ENCODE measurements around the gene BRME1. TPM values are rescaled to one million over a fixed set of nuclear protein-coding genes. Genes with fewer than 3 reads are reported as not detected.

Gene BRME1
- polyA plus RNA-seq, 2 of the 4 experiments (the other 2 are of a cell fraction): 0.12 to 1.2 TPM

DNA sequence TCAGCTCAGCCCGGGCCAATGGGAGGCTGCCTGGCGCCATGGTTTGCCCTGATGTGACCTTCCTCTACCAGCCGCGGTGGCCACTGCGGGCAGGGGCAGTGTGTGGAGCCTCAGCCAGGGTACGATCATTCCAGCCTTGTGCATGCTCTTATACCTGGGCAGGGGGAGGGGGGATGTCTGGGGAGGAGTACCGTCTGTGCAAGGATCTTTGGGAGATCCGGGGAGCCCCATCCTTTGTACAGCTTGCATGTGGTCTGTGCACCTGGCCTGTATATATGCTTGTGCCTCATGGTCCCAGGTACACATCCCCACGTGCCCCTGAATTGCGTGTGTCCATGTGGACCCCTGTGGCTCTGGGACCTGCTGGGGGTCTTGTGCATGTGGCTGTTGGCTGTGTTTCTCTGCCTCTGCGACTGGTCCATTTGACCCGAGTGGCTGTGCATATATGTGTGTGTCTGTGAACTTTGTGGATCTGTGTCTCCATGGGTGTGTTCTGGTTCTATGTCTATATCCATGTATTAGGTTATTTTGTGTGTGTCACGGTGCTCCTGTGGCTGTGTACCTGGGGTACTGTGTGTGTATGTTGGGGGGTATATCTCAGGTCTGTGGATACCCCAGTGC is 41.8 kb downstream of the BRME1 start:
- TF ChIP-seq CEBPB (IDR thresholded peaks at IDR 0.05): no peak
- TF ChIP-seq, protein P1, sequence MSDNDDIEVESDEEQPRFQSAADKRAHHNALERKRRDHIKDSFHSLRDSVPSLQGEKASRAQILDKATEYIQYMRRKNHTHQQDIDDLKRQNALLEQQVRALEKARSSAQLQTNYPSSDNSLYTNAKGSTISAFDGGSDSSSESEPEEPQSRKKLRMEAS (IDR thresholded peaks at IDR 0.05): peak; percentile 20; the same call in 1 of the 2 replicates
- TF ChIP-seq, protein P2, sequence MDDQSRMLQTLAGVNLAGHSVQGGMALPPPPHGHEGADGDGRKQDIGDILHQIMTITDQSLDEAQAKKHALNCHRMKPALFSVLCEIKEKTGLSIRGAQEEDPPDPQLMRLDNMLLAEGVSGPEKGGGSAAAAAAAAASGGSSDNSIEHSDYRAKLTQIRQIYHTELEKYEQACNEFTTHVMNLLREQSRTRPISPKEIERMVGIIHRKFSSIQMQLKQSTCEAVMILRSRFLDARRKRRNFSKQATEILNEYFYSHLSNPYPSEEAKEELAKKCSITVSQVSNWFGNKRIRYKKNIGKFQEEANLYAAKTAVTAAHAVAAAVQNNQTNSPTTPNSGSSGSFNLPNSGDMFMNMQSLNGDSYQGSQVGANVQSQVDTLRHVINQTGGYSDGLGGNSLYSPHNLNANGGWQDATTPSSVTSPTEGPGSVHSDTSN (IDR thresholded peaks at IDR 0.05): no peak
- no peak for TF ChIP-seq GATA3 (IDR thresholded peaks at IDR 0.05; ENCODE audit: borderline replicate concordance)
- TF ChIP-seq, protein P3, sequence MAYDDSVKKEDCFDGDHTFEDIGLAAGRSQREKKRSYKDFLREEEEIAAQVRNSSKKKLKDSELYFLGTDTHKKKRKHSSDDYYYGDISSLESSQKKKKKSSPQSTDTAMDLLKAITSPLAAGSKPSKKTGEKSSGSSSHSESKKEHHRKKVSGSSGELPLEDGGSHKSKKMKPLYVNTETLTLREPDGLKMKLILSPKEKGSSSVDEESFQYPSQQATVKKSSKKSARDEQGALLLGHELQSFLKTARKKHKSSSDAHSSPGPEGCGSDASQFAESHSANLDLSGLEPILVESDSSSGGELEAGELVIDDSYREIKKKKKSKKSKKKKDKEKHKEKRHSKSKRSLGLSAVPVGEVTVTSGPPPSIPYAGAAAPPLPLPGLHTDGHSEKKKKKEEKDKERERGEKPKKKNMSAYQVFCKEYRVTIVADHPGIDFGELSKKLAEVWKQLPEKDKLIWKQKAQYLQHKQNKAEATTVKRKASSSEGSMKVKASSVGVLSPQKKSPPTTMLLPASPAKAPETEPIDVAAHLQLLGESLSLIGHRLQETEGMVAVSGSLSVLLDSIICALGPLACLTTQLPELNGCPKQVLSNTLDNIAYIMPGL (CRISPR knock-in tag; IDR thresholded peaks at IDR 0.05; ENCODE audit: borderline replicate concordance): no peak
- peaks cover 54% of the 10 kb centered on the region for H3K4me1 ChIP-seq
- peak overlapping the region; percentile 97 for H3K4me2 ChIP-seq
- WGBS (ENCODE audit: missing lambda C conversion rate): 32% methylated on average over 11 of the region's 13 CpGs
- POLR2A ChIA-PET: interaction anchor here (3.3 to 3.5 kb wide), 2 partner anchors 17 to 29 kb away, joined by 33 to 37 read pairs; no protein-coding TSS in a partner anchor
- H3K4me3 ChIP-seq: no peak overlapping the region
- no peaks in the 10 kb centered on the region for H3K9me3 ChIP-seq
- no peak for DNase-seq (ENCODE audit: low read depth in 1 of 2, low spot score in 1 of 2)
- H3K27ac ChIP-seq: peak overlapping the region; percentile 91 to 96; a peak in 5 of 6 replicates
- peak in 1 of 2 experiments; percentile 15; a peak in 3 of 6 replicates for ATAC-seq
- CTCF ChIA-PET: interaction anchor here (0.5 to 20.6 kb wide), 7 partner anchors 8 to 78 kb away, joined by 3 to 271 read pairs (median 40); partner anchors contain the start of gene ZSWIM4
- FAIRE-seq: no peak

DNA sequence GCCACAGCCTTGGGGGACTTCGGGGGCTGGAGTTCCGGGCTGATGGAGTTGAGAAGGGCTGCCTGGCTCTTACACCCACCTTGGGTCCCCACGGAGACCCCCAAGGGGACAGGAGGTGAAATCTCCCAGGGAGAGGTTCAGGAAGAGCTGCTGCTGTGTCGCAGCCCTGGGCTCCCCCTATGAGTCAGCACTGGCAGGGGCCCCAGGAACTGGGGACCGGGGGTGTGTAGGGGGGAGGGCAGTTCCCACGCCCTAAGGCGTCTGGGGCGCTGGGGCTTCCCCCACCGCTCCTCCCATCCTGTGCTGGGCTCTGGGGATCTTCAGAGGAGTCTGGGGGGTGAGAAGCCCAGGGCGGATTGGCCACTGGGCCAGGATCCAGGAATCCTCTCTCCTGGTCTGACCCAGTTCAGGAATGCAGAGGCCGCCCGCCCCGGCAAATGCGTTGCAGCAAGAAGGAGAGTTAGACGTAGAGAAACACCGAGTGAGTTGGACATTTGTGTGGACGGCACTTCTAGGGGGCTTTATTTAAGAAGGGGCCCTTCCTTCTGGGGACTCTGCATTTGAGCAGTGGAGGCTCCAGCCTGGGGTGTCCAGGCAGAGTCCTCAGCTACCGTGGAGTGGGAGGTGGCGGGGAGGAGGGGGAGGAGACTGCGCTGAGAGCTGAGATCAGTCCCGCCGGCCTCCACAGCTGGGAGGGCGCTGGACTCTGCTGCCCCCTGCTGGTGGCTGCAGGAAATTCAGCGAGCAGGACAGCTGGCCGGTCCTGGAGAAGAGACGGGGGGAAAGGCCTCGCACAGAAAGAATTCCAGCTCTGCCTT is 44.0 kb downstream of the BRME1 start:
- ATAC-seq (peak; percentile 81 to 88), FAIRE-seq (no peak), DNase-seq (ENCODE audit: low read depth in 1 of 2, low spot score in 1 of 2) (peak in 1 of 2 experiments; percentile 90)
- H3K4me3 ChIP-seq: peak overlapping the region; percentile 33
- no peaks in the 10 kb centered on the region for H3K9me3 ChIP-seq
- peak overlapping the region; percentile 95 for H3K4me2 ChIP-seq
- ChIA-PET CTCF (interaction anchor here (0.6 to 20.6 kb wide), 20 partner anchors 10 to 265 kb away, joined by 3 to 271 read pairs (median 4); partner anchors contain the start of genes C19orf53 and ZSWIM4), POLR2A (interaction anchor here (0.7 to 3.5 kb wide), 12 partner anchors 9 to 251 kb away, joined by 5 to 41 read pairs (median 7); partner anchors contain the start of gene ZSWIM4)
- H3K4me1 ChIP-seq: peaks cover 63% of the 10 kb centered on the region
- WGBS (ENCODE audit: missing lambda C conversion rate): 0% methylated on average over 14 of the region's 27 CpGs
- peak overlapping the region; percentile 92 to 96 for H3K27ac ChIP-seq
- TF ChIP-seq HEYL (CRISPR knock-in tag; IDR thresholded peaks at IDR 0.05) (no peak), CBX2 (IDR thresholded peaks at IDR 0.05; ENCODE audit: borderline replicate concordance, low read depth) (no peak), GATA3 (IDR thresholded peaks at IDR 0.05; ENCODE audit: borderline replicate concordance) (peak; percentile 55; the same call in 1 of the 2 replicates), SMC3 (IDR thresholded peaks at IDR 0.05) (peak; percentile 89), MAZ (IDR thresholded peaks at IDR 0.05; ENCODE audit: borderline replicate concordance, low read depth, low read length) (no peak), EP300 (IDR thresholded peaks at IDR 0.05) (peak; percentile 51 to 73; a peak in 2 of 5 replicates), RCOR1 (IDR thresholded peaks at IDR 0.05; ENCODE audit: low read depth, low read length) (no peak), HOXB5 (CRISPR knock-in tag; IDR thresholded peaks at IDR 0.05) (0 out of 2 replicates have a peak, but pooled peaks have one; percentile 73), RFX5 (IDR thresholded peaks at IDR 0.05) (no peak), RARB (CRISPR knock-in tag; IDR thresholded peaks at IDR 0.05) (no peak), RAD21 (conservative IDR thresholded peaks at IDR 0.05 in 1 of 2, IDR thresholded peaks at IDR 0.05 in 1 of 2) (peak; percentile 92 to 95), MYC (IDR thresholded peaks at IDR 0.05; ENCODE audit: borderline replicate concordance, low read length) (no peak), BHLHE40 (IDR thresholded peaks at IDR 0.05; ENCODE audit: low read depth, low read length) (no peak), NPAS2 (CRISPR knock-in tag; IDR thresholded peaks at IDR 0.05; ENCODE audit: borderline replicate concordance) (no peak), KDM5A (IDR thresholded peaks at IDR 0.05) (no peak), FOXS1 (CRISPR knock-in tag; IDR thresholded peaks at IDR 0.05) (no peak)
- TF ChIP-seq, protein P2 (IDR thresholded peaks at IDR 0.05): peak; percentile 51
- TF ChIP-seq, protein P4, sequence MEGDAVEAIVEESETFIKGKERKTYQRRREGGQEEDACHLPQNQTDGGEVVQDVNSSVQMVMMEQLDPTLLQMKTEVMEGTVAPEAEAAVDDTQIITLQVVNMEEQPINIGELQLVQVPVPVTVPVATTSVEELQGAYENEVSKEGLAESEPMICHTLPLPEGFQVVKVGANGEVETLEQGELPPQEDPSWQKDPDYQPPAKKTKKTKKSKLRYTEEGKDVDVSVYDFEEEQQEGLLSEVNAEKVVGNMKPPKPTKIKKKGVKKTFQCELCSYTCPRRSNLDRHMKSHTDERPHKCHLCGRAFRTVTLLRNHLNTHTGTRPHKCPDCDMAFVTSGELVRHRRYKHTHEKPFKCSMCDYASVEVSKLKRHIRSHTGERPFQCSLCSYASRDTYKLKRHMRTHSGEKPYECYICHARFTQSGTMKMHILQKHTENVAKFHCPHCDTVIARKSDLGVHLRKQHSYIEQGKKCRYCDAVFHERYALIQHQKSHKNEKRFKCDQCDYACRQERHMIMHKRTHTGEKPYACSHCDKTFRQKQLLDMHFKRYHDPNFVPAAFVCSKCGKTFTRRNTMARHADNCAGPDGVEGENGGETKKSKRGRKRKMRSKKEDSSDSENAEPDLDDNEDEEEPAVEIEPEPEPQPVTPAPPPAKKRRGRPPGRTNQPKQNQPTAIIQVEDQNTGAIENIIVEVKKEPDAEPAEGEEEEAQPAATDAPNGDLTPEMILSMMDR (IDR thresholded peaks at IDR 0.05): peak; percentile 76
- TF ChIP-seq, protein P5, sequence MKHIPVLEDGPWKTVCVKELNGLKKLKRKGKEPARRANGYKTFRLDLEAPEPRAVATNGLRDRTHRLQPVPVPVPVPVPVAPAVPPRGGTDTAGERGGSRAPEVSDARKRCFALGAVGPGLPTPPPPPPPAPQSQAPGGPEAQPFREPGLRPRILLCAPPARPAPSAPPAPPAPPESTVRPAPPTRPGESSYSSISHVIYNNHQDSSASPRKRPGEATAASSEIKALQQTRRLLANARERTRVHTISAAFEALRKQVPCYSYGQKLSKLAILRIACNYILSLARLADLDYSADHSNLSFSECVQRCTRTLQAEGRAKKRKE (CRISPR knock-in tag; IDR thresholded peaks at IDR 0.05; ENCODE audit: low read depth): 0 out of 2 replicates have a peak, but pooled peaks have one; percentile 63
- TF ChIP-seq, protein P6, sequence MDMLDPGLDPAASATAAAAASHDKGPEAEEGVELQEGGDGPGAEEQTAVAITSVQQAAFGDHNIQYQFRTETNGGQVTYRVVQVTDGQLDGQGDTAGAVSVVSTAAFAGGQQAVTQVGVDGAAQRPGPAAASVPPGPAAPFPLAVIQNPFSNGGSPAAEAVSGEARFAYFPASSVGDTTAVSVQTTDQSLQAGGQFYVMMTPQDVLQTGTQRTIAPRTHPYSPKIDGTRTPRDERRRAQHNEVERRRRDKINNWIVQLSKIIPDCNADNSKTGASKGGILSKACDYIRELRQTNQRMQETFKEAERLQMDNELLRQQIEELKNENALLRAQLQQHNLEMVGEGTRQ (IDR thresholded peaks at IDR 0.05): no peak

All from A549 (cell line).